ENCODE results near the gene CPT1B. TPM values are rescaled to one million over a fixed set of nuclear protein-coding genes. Genes with fewer than 3 reads are reported as not detected.

Gene CPT1B
- total and polyA plus RNA-seq, 2 experiments from 2014 or later = 1.3 to 2.9 TPM

DNA sequence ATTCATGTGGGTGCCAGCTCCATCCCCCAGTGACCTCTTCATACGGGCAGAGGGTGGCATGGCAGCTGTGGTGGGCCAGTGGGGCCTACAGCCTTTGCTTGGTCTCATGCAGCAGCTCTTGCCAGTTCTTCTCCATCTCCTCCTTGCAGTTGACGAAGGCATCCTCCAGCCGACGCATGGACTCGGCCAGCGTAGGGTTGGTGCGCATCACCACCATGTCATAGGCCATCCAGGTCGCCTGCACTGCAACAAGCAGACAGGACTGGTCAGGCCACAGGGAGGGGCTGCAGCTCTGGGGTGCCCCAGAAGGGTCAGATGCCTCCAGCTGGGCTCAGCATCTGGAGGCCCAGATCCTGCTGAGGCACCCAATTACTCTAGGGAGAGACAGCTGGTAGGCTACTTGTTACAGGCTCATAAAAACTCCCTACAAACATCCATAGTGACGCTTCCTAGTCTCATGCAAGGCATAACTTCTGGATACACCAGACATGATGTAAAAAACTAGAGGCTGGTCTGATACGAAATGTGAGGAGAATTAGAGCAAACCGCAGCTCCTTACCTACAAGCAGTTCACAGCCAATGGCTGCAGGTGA, 27.0 kb downstream of the CPT1B start:
- Histone ChIP-seq H3K9me3 (ENCODE audit: low read depth) (no peaks in the 10 kb centered on the region), H3K79me2 (ENCODE audit: insufficient read depth) (no peaks in the 10 kb centered on the region), H3K27me3 (replicated peaks; ENCODE audit: insufficient read depth) (peaks cover 8% of the 10 kb centered on the region), H3K4me1 (ENCODE audit: insufficient read depth) (no peaks in the 10 kb centered on the region), H3K4me2 (ENCODE audit: unreplicated experiment) (no peak overlapping the region), H2AFZ (no peak overlapping the region), H3K36me3 (ENCODE audit: low read depth) (no peaks in the 10 kb centered on the region), H3K9ac (no peak overlapping the region), H3K27ac (no peak overlapping the region), H3K9me2 (ENCODE audit: insufficient read depth) (no peaks in the 10 kb centered on the region), H4K20me1 (ENCODE audit: insufficient read depth) (no peaks in the 10 kb centered on the region), H3F3A (ENCODE audit: insufficient read depth) (no peaks in the 10 kb centered on the region), H3K4me3 (no peak overlapping the region)
- WGBS, 2 experiments (ENCODE audit: low coverage in 1 of 2, low lambda C conversion rate in 2 of 2, missing lambda C conversion rate in 2 of 2) = 84 to 88% methylated on average over 11 of the region's 11 CpGs
- in situ Hi-C loops (cut with MboI) = no loop called here
- no peak for DNase-seq
- TF ChIP-seq EZH2 (IDR thresholded peaks at IDR 0.05; ENCODE audit: insufficient read depth, poor library complexity, severe bottlenecking) (no peak), EZH2phosphoT487 (IDR thresholded peaks at IDR 0.05; ENCODE audit: insufficient read depth, low read depth) (no peak)

DNA sequence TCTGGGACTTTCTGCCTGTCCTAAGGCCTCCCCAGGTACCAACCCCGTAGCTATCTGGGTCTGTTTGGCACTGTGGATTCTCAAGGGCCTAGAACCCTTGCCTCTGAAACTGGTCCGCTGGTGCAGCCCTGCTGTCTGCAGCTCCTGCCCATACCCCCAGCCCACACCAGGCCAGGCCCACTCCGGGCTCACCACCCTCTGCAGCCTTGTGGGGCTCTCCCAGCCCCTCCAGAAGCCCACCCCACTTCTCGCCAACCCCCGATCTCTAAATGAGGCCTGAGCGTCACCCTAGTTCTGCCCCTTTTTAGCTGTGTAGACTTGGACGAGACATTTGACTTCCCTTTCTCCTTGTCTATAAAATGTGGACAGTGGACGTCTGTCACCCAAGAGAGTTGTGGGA, 27.8 kb downstream of the CPT1B start:
- H2AFZ ChIP-seq = no peak overlapping the region
- TF ChIP-seq EZH2phosphoT487 (IDR thresholded peaks at IDR 0.05; ENCODE audit: insufficient read depth, low read depth) = no peak
- no peak for TF ChIP-seq EZH2 (IDR thresholded peaks at IDR 0.05; ENCODE audit: insufficient read depth, poor library complexity, severe bottlenecking)
- no peaks in the 10 kb centered on the region for H3K4me1 ChIP-seq (ENCODE audit: insufficient read depth)
- no peaks in the 10 kb centered on the region for H3K9me2 ChIP-seq (ENCODE audit: insufficient read depth)
- H3K36me3 ChIP-seq (ENCODE audit: low read depth) = no peaks in the 10 kb centered on the region
- no peaks in the 10 kb centered on the region for H3K9me3 ChIP-seq (ENCODE audit: low read depth)
- 89 to 91% methylated on average over 8 of the region's 8 CpGs for WGBS, 2 experiments (ENCODE audit: low coverage in 1 of 2, low lambda C conversion rate in 2 of 2, missing lambda C conversion rate in 2 of 2)
- H3K4me3 ChIP-seq = no peak overlapping the region
- H3K9ac ChIP-seq = no peak overlapping the region
- DNase-seq = no peak
- no peaks in the 10 kb centered on the region for H3F3A ChIP-seq (ENCODE audit: insufficient read depth)
- no peaks in the 10 kb centered on the region for H4K20me1 ChIP-seq (ENCODE audit: insufficient read depth)
- H3K27me3 ChIP-seq (replicated peaks; ENCODE audit: insufficient read depth) = peaks cover 8% of the 10 kb centered on the region
- no peaks in the 10 kb centered on the region for H3K79me2 ChIP-seq (ENCODE audit: insufficient read depth)
- in situ Hi-C loops (cut with MboI) = no loop called here
- no peak overlapping the region for H3K4me2 ChIP-seq (ENCODE audit: unreplicated experiment)
- H3K27ac ChIP-seq = no peak overlapping the region

DNA sequence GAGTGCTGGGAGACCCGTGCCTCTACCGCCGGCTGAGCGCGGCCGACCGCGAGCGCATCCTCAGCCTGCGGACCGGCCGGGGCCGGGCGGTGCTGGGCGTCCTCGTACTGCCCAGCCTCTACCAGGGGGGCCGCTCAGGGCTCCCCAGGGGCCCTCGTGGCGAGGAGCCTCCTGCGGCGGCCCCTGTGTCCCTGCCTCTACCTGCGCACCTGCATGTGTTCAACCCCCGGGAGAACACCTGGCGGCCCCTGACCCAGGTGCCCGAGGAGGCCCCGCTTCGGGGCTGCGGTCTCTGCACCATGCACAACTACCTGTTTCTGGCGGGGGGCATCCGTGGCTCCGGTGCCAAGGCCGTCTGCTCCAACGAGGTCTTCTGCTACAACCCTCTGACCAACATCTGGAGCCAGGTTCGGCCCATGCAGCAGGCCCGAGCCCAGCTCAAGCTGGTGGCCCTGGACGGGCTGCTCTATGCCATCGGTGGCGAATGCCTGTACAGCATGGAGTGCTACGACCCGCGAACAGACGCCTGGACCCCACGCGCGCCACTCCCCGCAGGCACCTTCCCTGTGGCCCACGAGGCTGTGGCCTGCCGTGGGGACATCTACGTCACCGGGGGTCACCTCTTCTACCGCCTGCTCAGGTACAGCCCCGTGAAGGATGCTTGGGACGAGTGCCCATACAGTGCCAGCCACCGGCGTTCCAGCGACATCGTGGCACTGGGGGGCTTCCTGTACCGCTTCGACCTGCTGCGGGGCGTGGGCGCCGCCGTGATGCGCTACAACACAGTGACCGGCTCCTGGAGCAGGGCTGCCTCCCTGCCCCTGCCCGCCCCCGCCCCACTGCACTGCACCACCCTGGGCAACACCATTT, 29.1 kb downstream of the CPT1B start:
- Histone ChIP-seq H3K27me3 (replicated peaks; ENCODE audit: insufficient read depth) (peaks cover 8% of the 10 kb centered on the region), H3K36me3 (ENCODE audit: low read depth) (no peaks in the 10 kb centered on the region), H4K20me1 (ENCODE audit: insufficient read depth) (no peaks in the 10 kb centered on the region), H3F3A (ENCODE audit: insufficient read depth) (no peaks in the 10 kb centered on the region), H3K79me2 (ENCODE audit: insufficient read depth) (no peaks in the 10 kb centered on the region), H2AFZ (peak overlapping the region; percentile 70; the same call in 1 of the 2 replicates), H3K9me2 (ENCODE audit: insufficient read depth) (no peaks in the 10 kb centered on the region), H3K9ac (no peak overlapping the region), H3K4me1 (ENCODE audit: insufficient read depth) (no peaks in the 10 kb centered on the region), H3K4me2 (ENCODE audit: unreplicated experiment) (peak overlapping the region; percentile 31), H3K4me3 (no peak overlapping the region; the same call in 1 of the 2 replicates), H3K27ac (no peak overlapping the region), H3K9me3 (ENCODE audit: low read depth) (no peaks in the 10 kb centered on the region)
- DNase-seq = no peak
- TF ChIP-seq EZH2phosphoT487 (IDR thresholded peaks at IDR 0.05; ENCODE audit: insufficient read depth, low read depth) = no peak
- TF ChIP-seq EZH2 (IDR thresholded peaks at IDR 0.05; ENCODE audit: insufficient read depth, poor library complexity, severe bottlenecking) = no peak
- in situ Hi-C loops (cut with MboI) = no loop called here
- WGBS, 2 experiments (ENCODE audit: low coverage in 1 of 2, low lambda C conversion rate in 2 of 2, missing lambda C conversion rate in 2 of 2) = 60 to 67% methylated on average over 51 to 56 of the region's 68 CpGs

DNA sequence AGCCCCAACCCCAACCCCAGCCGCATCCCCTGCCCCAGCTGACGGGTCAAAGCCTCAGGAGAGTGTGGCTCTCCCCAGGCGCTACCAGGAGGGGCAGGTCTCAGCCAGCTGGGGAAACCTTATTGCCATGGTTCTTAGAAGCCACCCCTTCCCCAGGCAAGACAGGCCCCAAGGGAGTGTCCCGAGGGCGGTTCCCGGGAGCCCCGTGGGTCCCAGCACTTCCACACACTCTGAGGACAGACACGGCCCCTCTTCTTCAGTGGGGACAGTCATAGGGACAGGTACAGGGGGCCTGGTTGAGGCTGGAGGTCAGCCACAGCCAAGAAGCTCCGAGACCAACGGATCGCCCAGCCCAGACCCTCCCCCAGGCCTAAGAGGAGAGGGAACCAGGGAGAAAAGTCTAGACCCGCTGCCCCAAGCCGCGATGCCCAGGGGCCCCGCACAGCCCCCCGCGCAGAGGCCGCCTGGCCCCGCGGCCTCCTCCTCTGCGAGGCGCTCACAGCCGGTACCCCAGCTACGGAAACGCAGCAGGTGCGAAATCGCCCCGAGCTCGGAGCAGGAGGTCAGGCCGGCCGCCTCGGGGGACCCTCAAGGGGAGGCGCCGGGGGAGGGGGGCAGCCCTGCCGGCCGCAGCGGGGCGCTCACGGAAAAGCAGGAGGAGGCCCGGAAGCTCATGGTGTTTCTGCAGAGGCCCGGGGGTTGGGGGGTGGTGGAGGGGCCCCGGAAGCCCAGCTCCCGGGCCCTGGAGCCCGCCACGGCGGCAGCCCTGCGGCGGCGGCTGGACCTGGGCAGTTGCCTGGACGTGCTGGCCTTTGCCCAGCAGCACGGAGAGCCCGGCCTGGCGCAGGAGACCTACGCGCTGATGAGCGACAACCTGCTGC, 29.9 kb downstream of the CPT1B start:
- Histone ChIP-seq H3K27ac (no peak overlapping the region), H3K9ac (no peak overlapping the region; the same call in 1 of the 2 replicates), H2AFZ (peak overlapping the region; percentile 70), H4K20me1 (ENCODE audit: insufficient read depth) (no peaks in the 10 kb centered on the region), H3K9me2 (ENCODE audit: insufficient read depth) (no peaks in the 10 kb centered on the region), H3K36me3 (ENCODE audit: low read depth) (no peaks in the 10 kb centered on the region), H3K4me3 (peak overlapping the region; percentile 20; the same call in 1 of the 2 replicates), H3K27me3 (replicated peaks; ENCODE audit: insufficient read depth) (peaks cover 8% of the 10 kb centered on the region), H3K9me3 (ENCODE audit: low read depth) (no peaks in the 10 kb centered on the region), H3K4me2 (ENCODE audit: unreplicated experiment) (peak overlapping the region; percentile 31), H3K79me2 (ENCODE audit: insufficient read depth) (no peaks in the 10 kb centered on the region), H3F3A (ENCODE audit: insufficient read depth) (no peaks in the 10 kb centered on the region), H3K4me1 (ENCODE audit: insufficient read depth) (no peaks in the 10 kb centered on the region)
- in situ Hi-C loops (cut with MboI) = no loop called here
- no peak for TF ChIP-seq EZH2phosphoT487 (IDR thresholded peaks at IDR 0.05; ENCODE audit: insufficient read depth, low read depth)
- TF ChIP-seq EZH2 (IDR thresholded peaks at IDR 0.05; ENCODE audit: insufficient read depth, poor library complexity, severe bottlenecking) = peak; percentile 41
- WGBS, 2 experiments (ENCODE audit: low coverage in 1 of 2, low lambda C conversion rate in 2 of 2, missing lambda C conversion rate in 2 of 2) = 10 to 13% methylated on average over 46 to 52 of the region's 56 CpGs
- peak; percentile 45 for DNase-seq
